Measurements from ENCODE around the gene PLXNA2. TPM values are rescaled to one million over a fixed set of nuclear protein-coding genes. Genes with fewer than 3 reads are reported as not detected.

PLXNA2 gene
- total RNA-seq, 1 experiment from 2014 or later = 0.89 TPM

- Histone ChIP-seq H3K9me2 (ENCODE audit: insufficient read depth) (no peaks in the 10 kb centered on the region), H3K36me3 (ENCODE audit: control insufficient read depth in 1 of 2, insufficient read depth in 2 of 2, low read length in 2 of 2) (no peaks in the 10 kb centered on the region), H2AFZ (ENCODE audit: low read depth, low read length, poor library complexity, severe bottlenecking) (no peak overlapping the region), H3K27me3 (ENCODE audit: insufficient read depth, low read length) (peaks cover 84% of the 10 kb centered on the region), H3K9ac (ENCODE audit: low read length) (no peak overlapping the region), H3K4me3 (replicated peaks in 1 of 2; ENCODE audit: low read depth in 1 of 2, low read length in 2 of 2) (no peak overlapping the region), H3K4me1 (ENCODE audit: control insufficient read depth in 1 of 2, insufficient read depth in 2 of 2, low read length in 2 of 2) (no peaks in the 10 kb centered on the region), H3K4me2 (ENCODE audit: low read length) (no peak overlapping the region), H3K9me3 (ENCODE audit: control insufficient read depth in 1 of 2, insufficient read depth in 1 of 2, low read depth in 1 of 2, low read length in 2 of 2) (no peaks in the 10 kb centered on the region), H4K20me1 (ENCODE audit: insufficient read depth) (no peaks in the 10 kb centered on the region), H3K27ac (ENCODE audit: low read depth, low read length) (no peak overlapping the region), H3K79me2 (ENCODE audit: insufficient read depth, low read length) (no peaks in the 10 kb centered on the region)
- ChIA-PET POLR2A (no interaction called here), CTCF (no interaction called here), RAD21 (ENCODE audit: low non-redundant PET in 1 of 2, low total read pairs in 2 of 2, uncharacterized antibody in 2 of 2, unreplicated experiment in 2 of 2) (no interaction called here)
- intact Hi-C loops (cut with micrococcal nuclease) = no loop called here
- TF ChIP-seq EZH2phosphoT487 (IDR thresholded peaks at IDR 0.05; ENCODE audit: borderline replicate concordance) (no peak), ZBTB33 (IDR thresholded peaks at IDR 0.05; ENCODE audit: extremely low read depth, insufficient replicate concordance, low read length) (no peak), CTCF (IDR thresholded peaks at IDR 0.05 in 2 of 3, conservative IDR thresholded peaks at IDR 0.05 in 1 of 3; ENCODE audit: borderline replicate concordance in 1 of 3, insufficient read depth in 1 of 3, low read depth in 2 of 3, low read length in 2 of 3) (no peak)
- DNase-seq (ENCODE audit: low read depth, low spot score) = no peak
- ATAC-seq = no peak
- BruUV-seq (replicated peaks) = no TSS peak
Observed at GRCh38 chr1:208257351-208257750, 13.2 kb upstream of the PLXNA2 start.

GRCh38 chr1:208256556-208256955 lies 12.4 kb upstream of the PLXNA2 start:
- H3K9me3 ChIP-seq (ENCODE audit: control insufficient read depth in 1 of 2, insufficient read depth in 1 of 2, low read depth in 1 of 2, low read length in 2 of 2) = no peaks in the 10 kb centered on the region
- no peaks in the 10 kb centered on the region for H3K4me1 ChIP-seq (ENCODE audit: control insufficient read depth in 1 of 2, insufficient read depth in 2 of 2, low read length in 2 of 2)
- intact Hi-C loops (cut with micrococcal nuclease) = no loop called here
- no peak for TF ChIP-seq EGR1 (IDR thresholded peaks at IDR 0.05; ENCODE audit: low read depth)
- TF ChIP-seq EZH2phosphoT487 (IDR thresholded peaks at IDR 0.05; ENCODE audit: borderline replicate concordance) = no peak
- TF ChIP-seq RAD21 (IDR thresholded peaks at IDR 0.05; ENCODE audit: low read depth) = no peak
- no peak for TF ChIP-seq ELF1 (IDR thresholded peaks at IDR 0.05; ENCODE audit: borderline replicate concordance, low read depth)
- no peak for TF ChIP-seq SIN3A (IDR thresholded peaks at IDR 0.05; ENCODE audit: low read depth)
- no peak for TF ChIP-seq CBX3 (IDR thresholded peaks at IDR 0.05; ENCODE audit: low read depth)
- TF ChIP-seq MAX (IDR thresholded peaks at IDR 0.05) = no peak
- no peak for TF ChIP-seq POLR2AphosphoS5 (IDR thresholded peaks at IDR 0.05; ENCODE audit: low read depth, low read length)
- no peak for TF ChIP-seq YY1 (IDR thresholded peaks at IDR 0.05; ENCODE audit: extremely low read depth, insufficient replicate concordance, low read depth, low read length)
- no peaks in the 10 kb centered on the region for H4K20me1 ChIP-seq (ENCODE audit: insufficient read depth)
- no peak for DNase-seq (ENCODE audit: low read depth, low spot score)
- no peak overlapping the region for H3K4me2 ChIP-seq (ENCODE audit: low read length)
- H3K36me3 ChIP-seq (ENCODE audit: control insufficient read depth in 1 of 2, insufficient read depth in 2 of 2, low read length in 2 of 2) = no peaks in the 10 kb centered on the region
- H3K4me3 ChIP-seq (replicated peaks in 1 of 2; ENCODE audit: low read depth in 1 of 2, low read length in 2 of 2) = no peak overlapping the region
- ChIA-PET CTCF (no interaction called here), POLR2A (no interaction called here), RAD21 (ENCODE audit: low non-redundant PET in 1 of 2, low total read pairs in 2 of 2, uncharacterized antibody in 2 of 2, unreplicated experiment in 2 of 2) (no interaction called here)
- BruUV-seq (replicated peaks) = no TSS peak
- H3K9me2 ChIP-seq (ENCODE audit: insufficient read depth) = no peaks in the 10 kb centered on the region
- no peak overlapping the region for H3K27ac ChIP-seq (ENCODE audit: low read depth, low read length)
- no peaks in the 10 kb centered on the region for H3K79me2 ChIP-seq (ENCODE audit: insufficient read depth, low read length)
- peaks cover 84% of the 10 kb centered on the region for H3K27me3 ChIP-seq (ENCODE audit: insufficient read depth, low read length)
- H3K9ac ChIP-seq (ENCODE audit: low read length) = no peak overlapping the region
- ATAC-seq = no peak
- H2AFZ ChIP-seq (ENCODE audit: low read depth, low read length, poor library complexity, severe bottlenecking) = no peak overlapping the region

Measured in HCT116 (cell line).